ENCODE results near the gene MEF2B.

GRCh38 chr19:19170053-19170872, at the start of gene MEF2B:
- TF ChIP-seq POLR2AphosphoS5 (IDR thresholded peaks at IDR 0.05) (no peak), POLR2A (IDR thresholded peaks at IDR 0.05) (no peak)
